Ovary (tissue), 9 donors: Measurements from ENCODE around the gene IL22RA2. TPM values are rescaled to one million over a fixed set of nuclear protein-coding genes. Genes with fewer than 3 reads are reported as not detected.
"Not testable (repeated sequence)": the region's sequence is repeated elsewhere in the genome, so short reads cannot be mapped to it uniquely, and the experiment has no call there.

ENCODE experiments used
- DNase-seq, 5 donors: peaks; one replicate each; pipeline ENCODE4 v3.0.0-alpha.2; 2019 to 2020
- H3K27ac ChIP-seq, 2 donors: fragments of 200-600 bp; one replicate each; pipeline versions ENCODE4 v1.5.1 to v1.8.0; 2019 to 2022
- H3K27me3 ChIP-seq: fragments of 200-600 bp; one replicate; pipeline ENCODE4 v1.8.0; 2022
- H3K36me3 ChIP-seq: fragments of 200-600 bp; sonication (generic); one replicate; pipeline ENCODE4 v1.5.1; 2019
- H3K4me1 ChIP-seq: one replicate; pipeline ENCODE4 v1.8.1; 2013; ENCODE audit warnings: mild to moderate bottlenecking, moderate library complexity; ENCODE audit not compliant: insufficient read depth
- H3K4me3 ChIP-seq: fragments of 200-600 bp; sonication (generic); one replicate; pipeline ENCODE4 v1.5.1; 2017
- H3K9me3 ChIP-seq, 2 donors: fragments of 200-600 bp in 1 of 2; sonication (generic) in 1 of 2; one replicate each; pipeline versions ENCODE4 v1.5.1 to v1.8.1; 2013 to 2019; ENCODE audit warnings: mild to moderate bottlenecking in 1 of 2, moderate library complexity in 1 of 2
- EP300 ChIP-seq: sonication (generic); formaldehyde crosslinking; IDR thresholded peaks from one replicate; pipeline ENCODE4 v1.6.1; 2017; ENCODE audit warnings: antibody characterized with exemption
- POLR2A ChIP-seq: fragments of 450-650 bp; IDR thresholded peaks from one replicate; pipeline ENCODE4 v1.6.1; 2017; ENCODE audit warnings: antibody characterized with exemption, mild to moderate bottlenecking, moderate library complexity
- whole genome bisulfite sequencing, 3 donors: extraction: QIAGEN DNeasy Blood & Tissue Kit in 1 of 3; methylation state at CpG; one replicate each; pipeline versions ENCODE4 v1.1.5 to v1.1.7; 2013 to 2017; 5-methylcytosine and 5-hydroxymethylcytosine counted together
- intact Hi-C, 4 donors: fragments of 100-400 bp; cut with DNase I; formaldehyde crosslinking; loops; one replicate each; pipeline versions ENCODE4 v1.11.0 to v1.15.1; 2022 to 2023
- polyA plus RNA-seq, 2 donors: library from polyadenylated mRNA; stranded (reverse); fragments of 200-250 nt in 1 of 2; fragments of 350-450 nt in 1 of 2; fragmentation: Illumina TruSeq in 1 of 2; extraction: RNeasy Lipid Tissue Mini Kit (QIAGEN cat#74804) in 1 of 2; gene quantifications; one replicate each; pipeline ENCODE4 v1.2.3, GENCODE V29; 2013 to 2014
- total RNA-seq, 7 donors: library from RNA; depleted of rRNA in 2 of 7; stranded (reverse); fragments of >200 nt in 2 of 7; fragmentation: NEBNext Ultra II Directional in 3 of 7; extraction: Animal tissue kit (Norgen Biotek cat#: 25700) in 3 of 7; gene quantifications; one replicate each; pipeline versions ENCODE4 v1.1.0 to v1.2.4, GENCODE V29; 2016 to 2023
- TF ChIP-seq, protein P1 (sequence below), 3 donors: fragments of 450-650 bp in 2 of 3; fragments of 200-600 bp in 1 of 3; IDR thresholded peaks; one replicate each; pipeline versions ENCODE4 v1.5.1 to v1.8.0; 2016 to 2022; ENCODE audit warnings: antibody characterized with exemption in 3 of 3, mild to moderate bottlenecking in 1 of 3
- donor health status: DM: no; HTN: no; CAD: no; lungs with moderate emphysema.
- donor health status: DM: no; HTN: no; CAD: no.
- donor health status: Bipolar disorder and iron deficiency.
- donor health status: DM: yes; HTN: yes; CAD: no.
- donor health status: DM: no; HTN: no; CAD: no.
- donor health status: DM: yes; HTN: yes; CAD: no.

IL22RA2 gene
- total and polyA plus RNA-seq, 9 donors: not detected

DNA sequence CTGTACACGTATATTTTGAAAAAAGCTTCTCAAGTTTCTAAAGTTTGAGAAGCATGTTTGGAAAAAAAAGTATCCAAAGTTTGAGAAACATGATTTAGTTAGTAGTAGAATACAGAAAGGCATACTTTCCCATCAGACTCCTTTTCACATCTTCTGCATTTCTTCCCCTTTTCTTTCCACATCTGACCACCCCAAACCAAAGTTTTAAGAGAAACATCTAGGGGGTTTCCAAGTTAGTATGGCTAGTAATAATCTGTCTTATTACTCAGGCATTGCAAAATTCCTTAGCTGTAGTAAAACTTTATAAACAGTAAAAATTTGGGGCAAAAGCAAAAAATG, 65.7 kb downstream of the IL22RA2 start:
- no peak overlapping the region for H3K4me3 ChIP-seq
- no peaks in the 10 kb centered on the region for H3K9me3 ChIP-seq
- 8 to 23% (median 8%) methylated on average over 1 of the region's 1 CpG for WGBS, 3 donors
- intact Hi-C loops: no loop called here
- H3K27me3 ChIP-seq: no peaks in the 10 kb centered on the region
- no peak overlapping the region for H3K27ac ChIP-seq
- no peaks in the 10 kb centered on the region for H3K4me1 ChIP-seq
- no peaks in the 10 kb centered on the region for H3K36me3 ChIP-seq
- no peak for DNase-seq
- TF ChIP-seq EP300 (no peak), POLR2A (no peak)
- TF ChIP-seq, protein P1, sequence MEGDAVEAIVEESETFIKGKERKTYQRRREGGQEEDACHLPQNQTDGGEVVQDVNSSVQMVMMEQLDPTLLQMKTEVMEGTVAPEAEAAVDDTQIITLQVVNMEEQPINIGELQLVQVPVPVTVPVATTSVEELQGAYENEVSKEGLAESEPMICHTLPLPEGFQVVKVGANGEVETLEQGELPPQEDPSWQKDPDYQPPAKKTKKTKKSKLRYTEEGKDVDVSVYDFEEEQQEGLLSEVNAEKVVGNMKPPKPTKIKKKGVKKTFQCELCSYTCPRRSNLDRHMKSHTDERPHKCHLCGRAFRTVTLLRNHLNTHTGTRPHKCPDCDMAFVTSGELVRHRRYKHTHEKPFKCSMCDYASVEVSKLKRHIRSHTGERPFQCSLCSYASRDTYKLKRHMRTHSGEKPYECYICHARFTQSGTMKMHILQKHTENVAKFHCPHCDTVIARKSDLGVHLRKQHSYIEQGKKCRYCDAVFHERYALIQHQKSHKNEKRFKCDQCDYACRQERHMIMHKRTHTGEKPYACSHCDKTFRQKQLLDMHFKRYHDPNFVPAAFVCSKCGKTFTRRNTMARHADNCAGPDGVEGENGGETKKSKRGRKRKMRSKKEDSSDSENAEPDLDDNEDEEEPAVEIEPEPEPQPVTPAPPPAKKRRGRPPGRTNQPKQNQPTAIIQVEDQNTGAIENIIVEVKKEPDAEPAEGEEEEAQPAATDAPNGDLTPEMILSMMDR (IDR thresholded peaks at IDR 0.05): no peak

DNA sequence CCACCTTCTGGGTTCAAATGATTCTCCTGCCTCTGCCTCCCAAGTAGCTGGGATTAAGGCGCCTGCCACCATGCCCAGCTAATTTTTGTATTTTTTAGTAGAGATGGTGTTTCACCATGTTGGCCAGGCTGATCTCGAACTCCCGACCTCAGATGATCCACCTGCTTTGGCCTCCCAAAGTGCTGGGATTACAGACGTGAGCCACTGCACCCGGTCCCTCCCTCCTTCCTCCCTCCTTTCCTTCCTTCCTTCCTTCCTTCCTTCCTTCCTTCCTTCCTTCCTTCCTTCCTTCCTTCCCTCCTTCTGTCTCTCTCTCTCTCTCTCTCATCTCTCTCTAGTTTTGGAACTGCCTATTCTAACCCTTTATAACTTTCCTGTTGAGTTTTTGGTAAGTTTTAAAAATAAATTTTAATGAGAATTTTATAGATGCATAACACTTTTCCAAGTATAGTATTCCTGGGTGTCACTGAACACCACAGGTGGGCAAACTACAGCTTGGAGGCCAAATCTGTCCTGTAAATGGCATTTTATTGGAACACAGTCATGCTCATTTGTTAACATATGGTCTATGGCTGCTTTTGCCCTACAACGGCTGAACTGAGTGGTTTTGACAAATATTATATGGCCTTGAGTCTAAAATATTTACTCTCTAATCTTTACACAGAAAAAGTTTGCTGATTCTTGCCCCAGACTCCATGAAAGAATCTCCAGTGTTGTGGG, 66.2 kb downstream of the IL22RA2 start:
- H3K4me1 ChIP-seq, H3K9me3 ChIP-seq, H3K27me3 ChIP-seq, H3K36me3 ChIP-seq, DNase-seq, H3K27ac ChIP-seq, intact Hi-C loops, H3K4me3 ChIP-seq: not testable (repeated sequence)
- 72 to 81% (median 74%) methylated on average over 6 of the region's 6 CpGs for WGBS, 3 donors

DNA sequence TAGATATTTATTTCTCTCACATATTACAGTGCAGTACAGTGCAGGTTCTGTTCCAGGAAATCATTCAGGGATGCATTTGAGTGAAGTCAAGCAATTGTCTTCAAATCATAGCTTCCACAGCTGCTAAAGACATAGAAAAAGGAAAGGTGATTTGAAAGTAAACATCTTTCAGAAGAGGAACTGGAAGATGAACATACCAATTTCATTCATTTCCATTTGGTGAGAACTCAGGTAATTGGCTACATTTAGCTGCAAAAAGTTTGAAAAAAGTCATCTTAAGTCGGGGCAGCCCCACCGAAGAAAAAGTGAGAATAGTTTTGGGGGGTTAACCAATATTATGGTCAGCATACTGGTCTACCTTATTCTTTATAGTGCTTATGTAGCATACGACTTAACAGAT, 67.3 kb downstream of the IL22RA2 start:
- Histone ChIP-seq H3K27ac (no peak overlapping the region), H3K27me3 (no peaks in the 10 kb centered on the region), H3K9me3 (no peaks in the 10 kb centered on the region), H3K36me3 (no peaks in the 10 kb centered on the region), H3K4me1 (no peaks in the 10 kb centered on the region), H3K4me3 (no peak overlapping the region)
- 91 to 98% (median 92%) methylated on average over 3 of the region's 3 CpGs for WGBS, 3 donors
- intact Hi-C loops: no loop called here
- DNase-seq: no peak
- TF ChIP-seq, protein P1 (IDR thresholded peaks at IDR 0.05): no peak
- TF ChIP-seq POLR2A: no peak
- TF ChIP-seq EP300: no peak

DNA sequence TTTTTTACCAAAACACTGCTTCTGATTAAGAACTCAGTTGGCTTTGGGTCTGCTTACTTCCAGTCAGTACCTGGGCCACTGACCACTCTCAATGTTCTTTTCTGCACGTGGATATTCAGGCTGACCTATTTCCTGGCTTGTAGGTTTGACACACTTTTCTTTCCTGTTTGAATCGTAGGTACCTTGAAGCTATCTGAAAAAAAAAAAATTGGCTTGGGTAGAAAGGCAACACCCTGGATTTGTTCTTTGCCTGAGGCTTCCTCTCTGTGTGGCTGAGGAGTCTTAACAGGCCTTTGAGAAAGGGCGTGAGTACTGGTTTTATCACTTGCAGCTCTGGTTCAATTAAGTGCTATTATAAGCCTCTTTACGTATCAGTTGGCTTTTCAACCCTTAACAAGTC, 68.1 kb downstream of the IL22RA2 start:
- no peak for TF ChIP-seq POLR2A
- no peak for TF ChIP-seq EP300
- TF ChIP-seq, protein P1 (IDR thresholded peaks at IDR 0.05): no peak
- Histone ChIP-seq H3K27ac (no peak overlapping the region), H3K36me3 (no peaks in the 10 kb centered on the region), H3K4me3 (no peak overlapping the region), H3K27me3 (no peaks in the 10 kb centered on the region), H3K4me1 (no peaks in the 10 kb centered on the region), H3K9me3 (no peaks in the 10 kb centered on the region)
- no peak for DNase-seq
- intact Hi-C loops: no loop called here
- WGBS, 3 donors: 81 to 87% (median 81%) methylated on average over 4 of the region's 4 CpGs

DNA sequence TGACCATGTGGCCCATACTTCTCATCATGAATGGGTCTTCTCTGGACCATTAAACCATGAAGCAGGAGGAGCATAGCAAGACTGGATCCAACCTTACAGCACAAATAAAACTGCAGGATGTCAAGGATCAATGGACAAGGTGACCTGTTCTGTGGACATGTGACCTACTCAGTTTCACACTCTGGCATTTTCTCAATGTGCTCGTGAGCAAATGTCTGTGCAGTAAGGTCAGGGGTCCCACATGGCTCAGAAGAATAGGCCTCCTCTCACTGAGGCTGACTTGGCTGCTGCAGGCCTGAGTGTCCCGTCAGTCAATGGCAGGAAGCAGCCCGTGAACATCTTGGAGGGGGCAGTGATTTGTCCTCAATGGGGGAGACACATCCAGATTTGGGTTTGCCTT, 68.5 kb downstream of the IL22RA2 start:
- intact Hi-C loops: no loop called here
- Histone ChIP-seq H3K36me3 (no peaks in the 10 kb centered on the region), H3K9me3 (no peaks in the 10 kb centered on the region), H3K27me3 (no peaks in the 10 kb centered on the region), H3K4me3 (no peak overlapping the region), H3K27ac (no peak overlapping the region), H3K4me1 (no peaks in the 10 kb centered on the region)
- TF ChIP-seq POLR2A: no peak
- TF ChIP-seq, protein P1 (IDR thresholded peaks at IDR 0.05): no peak
- no peak for TF ChIP-seq EP300
- 85 to 92% (median 91%) methylated on average over 3 of the region's 3 CpGs for WGBS, 3 donors
- DNase-seq: no peak
